H1 (cell line): ENCODE measurements around the gene MRPL55. TPM values are rescaled to one million over a fixed set of nuclear protein-coding genes. Genes with fewer than 3 reads are reported as not detected.

Experiments used
- CTCF ChIA-PET: fragments of 300-600 bp; sonication (Branson Sonifier 250); formaldehyde crosslinking; loops from one replicate; lab custom pipeline; 2021; ENCODE audit not compliant: partially characterized antibody; lab: Charles Lee
- POLR2A ChIA-PET: fragments of 300-600 bp; sonication (Branson Sonifier 250); formaldehyde crosslinking; loops from one replicate; lab custom pipeline; 2021; ENCODE audit warnings: inconsistent platforms; ENCODE audit not compliant: partially characterized antibody; lab: Charles Lee
- DNase-seq, 2 experiments: peaks; one replicate each; pipeline versions ENCODE4 v3.0.0 to v3.0.0-alpha.2; 2010 to 2022; ENCODE audit warnings: low spot score in 2 of 2, low read depth in 1 of 2, mixed read lengths in 1 of 2
- FAIRE-seq: peaks from 2 replicates; lab custom pipeline; 2011; peaks lifted over from hg19 to GRCh38; lab: Jason Lieb, UNC
- H2AFZ ChIP-seq: 2 replicates; pipeline ENCODE4 v1.8.1; 2012; ENCODE audit warnings: low read length, inconsistent platforms
- H2AK5ac ChIP-seq: 2 replicates; pipeline ENCODE4 v1.6.1; 2013; ENCODE audit warnings: low read depth, low read length
- H2BK120ac ChIP-seq: replicated peaks from 2 replicates; pipeline ENCODE3; 2013; ENCODE audit warnings: low read depth, low read length, inconsistent platforms
- H2BK12ac ChIP-seq: 2 replicates; pipeline ENCODE4 v1.6.1; 2013; ENCODE audit warnings: low read depth, low read length
- H2BK15ac ChIP-seq: 2 replicates; pipeline ENCODE4 v1.6.1; 2013; ENCODE audit warnings: low read length
- H2BK20ac ChIP-seq: 2 replicates; pipeline ENCODE4 v1.6.1; 2013; ENCODE audit warnings: low read length
- H2BK5ac ChIP-seq: 2 replicates; pipeline ENCODE4 v1.6.1; 2013; ENCODE audit warnings: low read depth, low read length
- H3K14ac ChIP-seq: 2 replicates; pipeline ENCODE4 v1.6.1; 2013; ENCODE audit warnings: inconsistent platforms; ENCODE audit not compliant: insufficient read length
- H3K18ac ChIP-seq: 2 replicates; pipeline ENCODE4 v1.6.1; 2013; ENCODE audit warnings: low read length; ENCODE audit errors: extremely low read depth
- H3K23ac ChIP-seq: 2 replicates; pipeline ENCODE4 v1.6.1; 2013; ENCODE audit warnings: inconsistent platforms; ENCODE audit not compliant: insufficient read length
- H3K23me2 ChIP-seq: 2 replicates; pipeline ENCODE4 v1.6.1; 2013; ENCODE audit warnings: low read depth, low read length
- H3K27ac ChIP-seq: 2 replicates; pipeline ENCODE4 v1.6.1; 2011; ENCODE audit warnings: low read depth, low read length, inconsistent platforms
- H3K27me3 ChIP-seq, 4 experiments: replicated peaks in 1 of 4; 1 replicate in 1 of 4; 2 replicates in 3 of 4; pipeline versions ENCODE4 v1.6.1 to v1.8.1; 2011 to 2013; ENCODE audit warnings: low read length in 3 of 4, mild to moderate bottlenecking in 3 of 4, inconsistent platforms in 2 of 4, mixed read lengths in 2 of 4, moderate library complexity in 1 of 4; ENCODE audit not compliant: control insufficient read depth in 3 of 4, insufficient read depth in 3 of 4; ENCODE audit errors: extremely low read depth in 1 of 4
- H3K36me3 ChIP-seq, 4 experiments: 2 replicates each; pipeline versions ENCODE4 v1.6.1 to v1.8.1; 2011 to 2013; ENCODE audit warnings: mild to moderate bottlenecking in 4 of 4, low read length in 3 of 4, moderate library complexity in 2 of 4, control low read depth in 1 of 4, inconsistent platforms in 1 of 4; ENCODE audit not compliant: insufficient read depth in 4 of 4, control insufficient read depth in 2 of 4
- H3K4ac ChIP-seq: replicated peaks from 2 replicates; pipeline ENCODE3; 2013; ENCODE audit warnings: low read length, low read depth, mixed read lengths, inconsistent platforms; ENCODE audit not compliant: insufficient read length
- H3K4me1 ChIP-seq, 4 experiments: replicated peaks in 1 of 4; 1 replicate in 1 of 4; 2 replicates in 3 of 4; pipeline versions ENCODE4 v1.6.1 to v1.8.1; 2011 to 2013; ENCODE audit warnings: low read length in 3 of 4, inconsistent platforms in 2 of 4, mixed read lengths in 1 of 4; ENCODE audit not compliant: insufficient read depth in 4 of 4, control insufficient read depth in 3 of 4
- H3K4me2 ChIP-seq, 2 experiments: 2 replicates each; pipeline versions ENCODE4 v1.6.1 to v1.8.1; 2011 to 2013; ENCODE audit warnings: low read depth in 2 of 2, low read length in 2 of 2, control low read depth in 1 of 2, inconsistent platforms in 1 of 2, mild to moderate bottlenecking in 1 of 2; ENCODE audit not compliant: insufficient read depth in 1 of 2
- H3K4me3 ChIP-seq, 4 experiments: fragments of 200-600, 300-600 bp in 1 of 4; sonication (generic), shearing (Covaris generic), sonication (Bioruptor Twin) in 1 of 4; 2 replicates each; pipeline versions ENCODE4 v1.5.1 to v1.8.1; 2011 to 2016; ENCODE audit warnings: low read length in 4 of 4, low read depth in 3 of 4, control low read depth in 2 of 4, inconsistent platforms in 2 of 4, mild to moderate bottlenecking in 2 of 4, mixed read lengths in 1 of 4, moderate library complexity in 1 of 4; ENCODE audit not compliant: insufficient read depth in 2 of 4; ENCODE audit errors: extremely low read depth in 1 of 4
- H3K56ac ChIP-seq: replicated peaks from 2 replicates; pipeline ENCODE3; 2013; ENCODE audit warnings: low read depth, mild to moderate bottlenecking, mixed read lengths, low read length, inconsistent platforms; ENCODE audit not compliant: insufficient read length
- H3K79me1 ChIP-seq: 2 replicates; pipeline ENCODE4 v1.6.1; 2013; ENCODE audit warnings: low read depth, low read length, control low read depth
- H3K79me2 ChIP-seq, 2 experiments: 2 replicates each; pipeline versions ENCODE4 v1.6.1 to v1.8.1; 2012 to 2013; ENCODE audit warnings: low read length in 2 of 2, mild to moderate bottlenecking in 2 of 2, inconsistent platforms in 1 of 2; ENCODE audit not compliant: insufficient read depth in 2 of 2, control insufficient read depth in 1 of 2
- H3K9ac ChIP-seq, 4 experiments: replicated peaks in 1 of 4; 1 replicate in 1 of 4; 2 replicates in 3 of 4; pipeline versions ENCODE4 v1.6.1 to v1.8.1; 2011 to 2013; ENCODE audit warnings: low read depth in 3 of 4, low read length in 3 of 4, control low read depth in 2 of 4, mild to moderate bottlenecking in 2 of 4, moderate library complexity in 2 of 4, inconsistent platforms in 1 of 4; ENCODE audit errors: extremely low read depth in 1 of 4
- H3K9me3 ChIP-seq, 2 experiments: 2 replicates each; pipeline versions ENCODE4 v1.6.1 to v1.8.1; 2012 to 2013; ENCODE audit warnings: mild to moderate bottlenecking in 2 of 2, moderate library complexity in 2 of 2, control low read depth in 1 of 2, inconsistent platforms in 1 of 2, low read depth in 1 of 2, low read length in 1 of 2, mixed read lengths in 1 of 2; ENCODE audit not compliant: insufficient read depth in 2 of 2
- H4K20me1 ChIP-seq, 2 experiments: replicated peaks in 1 of 2; 2 replicates each; pipeline versions ENCODE3 to v1.8.1; 2011 to 2013; ENCODE audit warnings: inconsistent platforms in 2 of 2, low read length in 2 of 2, mild to moderate bottlenecking in 1 of 2; ENCODE audit not compliant: insufficient read depth in 2 of 2, control insufficient read depth in 1 of 2
- H4K5ac ChIP-seq: 2 replicates; pipeline ENCODE4 v1.6.1; 2013; ENCODE audit warnings: low read length, low read depth, mixed read lengths, inconsistent platforms; ENCODE audit not compliant: insufficient read length
- H4K8ac ChIP-seq: 2 replicates; pipeline ENCODE4 v1.8.0; 2013; ENCODE audit warnings: mild to moderate bottlenecking, moderate library complexity, low read length, inconsistent platforms; ENCODE audit not compliant: insufficient read depth; ENCODE audit errors: extremely low read depth
- H4K91ac ChIP-seq: replicated peaks from 2 replicates; pipeline ENCODE3; 2013; ENCODE audit warnings: low read length, mixed read lengths, inconsistent platforms; ENCODE audit not compliant: insufficient read length
- ASH2L ChIP-seq: fragments of 200-600, 300-600 bp; sonication (generic); IDR thresholded peaks from one replicate; pipeline ENCODE4 v1.7.1; 2017; ENCODE audit warnings: low read length
- BACH1 ChIP-seq: IDR thresholded peaks from 2 replicates; pipeline ENCODE4 v1.6.1; 2012; ENCODE audit warnings: low read length, improper control_type of control experiment
- CHD1 ChIP-seq: IDR thresholded peaks from 2 replicates; pipeline ENCODE4 v1.6.1; 2012; ENCODE audit warnings: low read depth, low read length, improper control_type of control experiment
- E2F6 ChIP-seq: IDR thresholded peaks from 2 replicates; pipeline ENCODE4 v1.6.1; 2012; ENCODE audit warnings: inconsistent platforms
- KDM1A ChIP-seq: fragments of 200-600, 300-600 bp; sonication (generic); IDR thresholded peaks from 2 replicates; pipeline ENCODE4 v1.7.1; 2016; ENCODE audit warnings: mild to moderate bottlenecking, low read length, borderline replicate concordance
- KDM4A ChIP-seq: IDR thresholded peaks from one replicate; pipeline ENCODE4 v1.7.1; 2012; ENCODE audit warnings: low read depth, mild to moderate bottlenecking, moderate library complexity, low read length, inconsistent platforms; ENCODE audit not compliant: severe bottlenecking
- MAX ChIP-seq: IDR thresholded peaks from 2 replicates; pipeline ENCODE4 v1.6.1; 2012; ENCODE audit warnings: inconsistent platforms
- SIX5 ChIP-seq: IDR thresholded peaks from 2 replicates; pipeline ENCODE4 v1.6.1; 2011; ENCODE audit warnings: mild to moderate bottlenecking, low read depth, low read length
- SP4 ChIP-seq: IDR thresholded peaks from 2 replicates; pipeline ENCODE4 v1.6.1; 2012; ENCODE audit warnings: low read length, inconsistent platforms
- SRF ChIP-seq: IDR thresholded peaks from 2 replicates; pipeline ENCODE4 v1.6.1; 2011; ENCODE audit warnings: mild to moderate bottlenecking, low read depth, low read length, moderate library complexity
- SUZ12 ChIP-seq: fragments of 200-600 bp; sonication (generic); IDR thresholded peaks from 2 replicates; pipeline ENCODE4 v1.6.1; 2012; ENCODE audit warnings: mild to moderate bottlenecking, inconsistent platforms, low read length, moderate library complexity, mixed read lengths
- TBP ChIP-seq: IDR thresholded peaks from 2 replicates; pipeline ENCODE4 v1.6.1; 2011; ENCODE audit warnings: low read depth, low read length, improper control_type of control experiment
- WGBS, 2 experiments: shearing (Covaris generic) in 1 of 2; methylation state at CpG; one replicate each; pipeline versions ENCODE4 v1.1.6 to v1.1.7; 2013 to 2015; ENCODE audit warnings: low lambda C conversion rate in 2 of 2, mixed read lengths in 2 of 2, inconsistent platforms in 1 of 2, low coverage in 1 of 2, missing lambda C conversion rate in 1 of 2; ENCODE audit not compliant: insufficient replicate concordance in 2 of 2, insufficient coverage in 1 of 2, insufficient read length in 1 of 2; ENCODE audit errors: extremely low coverage in 1 of 2, missing lambda C conversion rate in 1 of 2; 5-methylcytosine and 5-hydroxymethylcytosine counted together
- polyA plus RNA-seq, 7 experiments: library from polyadenylated mRNA; depleted of rRNA in 3 of 7; stranded (reverse) in 5 of 7; unstranded in 2 of 7; fragments of >200 nt in 5 of 7; fragments of 200-250 nt in 2 of 7; gene quantifications; 1 replicate in 5 of 7; 2 replicates in 1 of 7; 4 replicates in 1 of 7; pipeline versions ENCODE4 v1.2.1 to v1.2.3, GENCODE V29; 2011 to 2013; ENCODE audit warnings: missing spikeins in 2 of 7, mixed read lengths in 2 of 7
- total RNA-seq: library from RNA; stranded (reverse); fragmentation: NEBNext Ultra II Directional; extraction: Animal tissue kit (Norgen Biotek cat#: 25700); gene quantifications from 2 replicates; pipeline ENCODE4 v1.2.1, GENCODE V29; 2021

Gene MRPL55
- total and polyA plus RNA-seq, 2 of the 8 experiments (the other 6 are each of a cell fraction or from before 2014, with no cell fraction given) = 59.0 to 244 TPM

- Histone ChIP-seq H3K14ac (no peak overlapping the region), H2BK5ac (no peak overlapping the region), H3K27ac (no peak overlapping the region), H4K20me1 (peaks cover 0 to 13% of the 10 kb centered on the region in 2 experiments), H3K9ac (peak overlapping the region in 3 of 4 experiments; percentile 85 to 95 (median 87); a peak in 3 of 7 replicates), H3K18ac (no peak overlapping the region), H4K5ac (no peak overlapping the region), H3K79me2 (peaks cover 3 to 8% of the 10 kb centered on the region in 2 experiments; a peak in 2 of 4 replicates), H2BK15ac (no peak overlapping the region), H3K9me3 (no peaks in the 10 kb centered on the region), H2AFZ (no peak overlapping the region), H2AK5ac (0 out of 2 replicates have a peak overlapping the region, but pooled peaks have one; percentile 15), H3K4me1 (peaks cover 0 to 7% (median under 1%) of the 10 kb centered on the region in 4 experiments; a peak in 6 of 7 replicates), H3K4ac (no peak overlapping the region), H2BK120ac (no peak overlapping the region), H4K91ac (no peak overlapping the region), H3K79me1 (peaks cover 12% of the 10 kb centered on the region; the same call in 1 of the 2 replicates), H3K27me3 (peaks cover 0 to 6% (median 5%) of the 10 kb centered on the region in 4 experiments; a peak in 2 of 7 replicates), H4K8ac (peak overlapping the region; percentile 59; the same call in 1 of the 2 replicates), H3K4me2 (peak overlapping the region; percentile 79 to 90), H2BK12ac (no peak overlapping the region), H3K36me3 (peaks cover 3 to 16% (median 8%) of the 10 kb centered on the region in 4 experiments; a peak in 5 of 8 replicates), H3K56ac (no peak overlapping the region), H2BK20ac (no peak overlapping the region), H3K23ac (no peak overlapping the region), H3K23me2 (peaks cover 8% of the 10 kb centered on the region; the same call in 1 of the 2 replicates), H3K4me3 (peak overlapping the region; percentile 71 to 96 (median 88))
- ChIA-PET CTCF (interaction anchor here (1.3 to 1.8 kb wide), 2 partner anchors 103 to 109 kb away, joined by 4 to 8 read pairs; no protein-coding TSS in a partner anchor), POLR2A (interaction anchor here (0.8 to 1.6 kb wide), 5 partner anchors 8 to 26 kb away, joined by 3 to 4 read pairs (median 3); partner anchors contain the start of gene ARF1)
- WGBS, 2 experiments = 87% methylated on average over 11 of the region's 11 CpGs; no CpG with 5 or more reads in 1 of the 2 experiments
- DNase-seq (no peak), FAIRE-seq (no peak)
- TF ChIP-seq SIX5 (no peak), BACH1 (no peak), SP4 (no peak), SRF (no peak), ASH2L (no peak), CHD1 (no peak), MAX (no peak), KDM1A (no peak), SUZ12 (no peak), KDM4A (no peak), TBP (no peak), E2F6 (no peak)
These were observed 926 bp downstream of the MRPL55 start for GRCh38 chr1:228108055-228108690.
